Ramos (cell line): ENCODE measurements around the gene SEPTIN10.

ENCODE experiments used
- in situ Hi-C: fragments of 300-500 bp; cut with MboI; formaldehyde crosslinking; loops from one replicate; pipeline ENCODE4 v1.14.3; 2022; ENCODE audit warnings: low sequenced_read_pairs; ENCODE audit not compliant: unreplicated experiment

Gene SEPTIN10

DNA sequence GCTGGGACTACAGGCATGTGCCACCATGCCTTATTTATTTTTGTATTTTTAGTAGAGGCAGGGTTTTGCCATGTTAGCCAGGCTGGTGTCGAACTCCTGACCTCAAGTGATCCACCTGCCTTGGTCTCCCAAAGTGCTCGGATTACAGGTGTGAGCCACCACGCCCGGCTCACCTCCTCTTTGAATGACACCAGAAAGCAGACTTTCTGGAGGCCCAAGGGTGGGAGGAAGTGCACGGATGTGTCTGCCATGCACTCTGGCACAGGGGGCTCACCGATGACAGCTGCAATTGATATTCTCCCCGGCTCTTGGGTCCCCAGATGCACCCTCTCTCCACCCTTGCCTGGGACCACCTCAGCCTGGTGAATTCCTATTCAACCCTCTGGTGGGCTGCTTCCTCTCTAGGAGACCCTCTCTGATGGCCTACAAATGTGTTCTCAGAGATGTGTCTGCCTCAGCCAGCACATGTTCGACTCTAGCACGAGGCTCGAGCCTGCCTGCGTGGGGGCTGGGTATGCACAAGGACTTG is 87.3 kb downstream of the SEPTIN10 start:
- in situ Hi-C loops, result no loop called here

- in situ Hi-C loops, result no loop called here
Measured at GRCh38 chr2:109525836-109526235, 87.9 kb downstream of the SEPTIN10 start.

GRCh38 chr2:109523536-109524361 is 90.0 kb downstream of the SEPTIN10 start:
- in situ Hi-C loops, result loop anchor here (25.0 kb wide), 1 partner anchor 836 kb away; no protein-coding TSS in a partner anchor

GRCh38 chr2:109523121-109523520 is 90.6 kb downstream of the SEPTIN10 start:
- in situ Hi-C loops, result loop anchor here (25.0 kb wide), 1 partner anchor 836 kb away; no protein-coding TSS in a partner anchor

DNA sequence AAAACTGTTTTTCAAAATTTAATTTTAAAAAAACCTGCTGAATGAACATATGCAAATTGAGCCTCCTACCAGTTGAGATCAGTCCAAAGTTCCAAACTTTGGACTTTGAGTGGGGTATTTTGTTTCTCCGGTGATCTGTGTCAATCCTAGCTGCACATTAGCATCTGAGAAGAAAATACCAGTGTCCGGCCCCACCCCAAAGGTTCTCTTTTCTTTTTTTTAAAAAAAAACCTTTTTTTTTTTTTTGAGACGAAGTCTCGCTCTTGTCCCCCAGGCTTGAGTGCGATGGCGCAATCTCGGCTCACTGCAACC is 91.7 kb downstream of the SEPTIN10 start:
- in situ Hi-C loops, result loop anchor here (25.0 kb wide), 1 partner anchor 835 kb away; no protein-coding TSS in a partner anchor

GRCh38 chr2:109521233-109522062 is 92.3 kb downstream of the SEPTIN10 start:
- in situ Hi-C loops, result loop anchor here (25.0 kb wide), 1 partner anchor 834 kb away; no protein-coding TSS in a partner anchor

DNA sequence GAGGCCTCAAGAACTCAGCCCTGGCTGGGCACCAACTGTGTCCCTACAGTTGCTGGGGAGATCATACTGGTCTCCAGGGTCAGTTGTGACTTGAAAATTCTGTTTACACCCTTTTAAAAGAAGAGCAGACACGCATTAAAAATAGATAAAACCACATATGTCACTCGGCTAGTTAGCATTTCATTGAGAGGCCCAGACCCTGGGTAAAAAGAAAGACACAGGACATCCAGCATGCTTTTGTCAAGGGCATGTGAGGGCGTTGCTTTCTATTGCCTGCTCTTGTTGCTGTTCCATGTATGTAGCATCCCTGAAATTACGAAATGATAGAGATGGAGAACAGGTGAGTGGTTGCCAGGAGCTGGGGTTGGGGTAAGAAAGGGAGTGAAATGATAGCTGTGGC is 94.3 kb downstream of the SEPTIN10 start:
- in situ Hi-C loops, result loop anchor here (25.0 kb wide), 1 partner anchor 832 kb away; no protein-coding TSS in a partner anchor

DNA sequence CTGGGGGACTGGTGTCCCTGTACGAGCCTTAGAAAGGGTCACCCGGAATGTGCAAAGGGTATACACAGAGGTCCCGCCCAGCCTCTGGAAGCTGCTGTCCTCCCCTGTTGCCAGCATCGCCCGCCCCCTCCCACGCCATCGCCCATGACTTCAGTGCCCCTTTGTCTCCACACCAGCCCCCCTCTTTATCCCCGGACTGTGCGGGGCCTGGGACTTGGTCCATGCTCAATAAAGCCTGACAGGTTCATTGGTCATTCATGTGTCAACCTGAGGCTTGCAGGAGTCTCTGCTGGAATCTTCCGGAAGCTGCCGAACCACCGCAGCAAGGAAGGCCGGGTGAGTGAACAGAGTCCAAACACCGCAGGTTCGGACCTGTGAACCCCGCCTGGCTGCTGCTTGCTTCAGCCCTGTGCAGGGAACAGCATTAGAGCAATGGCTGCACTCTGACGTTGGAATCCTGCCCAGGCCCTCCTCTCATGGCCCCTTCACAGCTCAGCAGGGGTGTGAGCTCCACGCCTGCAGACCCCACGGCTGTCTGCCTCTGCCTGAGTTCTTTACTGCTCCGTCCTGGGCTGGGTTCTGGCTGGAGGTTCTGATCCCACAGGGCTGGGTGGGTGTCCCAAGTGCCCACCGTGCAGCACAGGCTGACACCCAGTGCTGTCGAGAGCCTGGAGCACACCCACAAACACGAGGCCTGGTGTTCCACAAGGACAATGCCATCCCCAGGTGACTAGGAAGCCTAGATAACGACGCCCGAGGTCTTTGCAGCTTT is 96.5 kb downstream of the SEPTIN10 start:
- in situ Hi-C loops, result loop anchor here (25.0 kb wide), 1 partner anchor 830 kb away; no protein-coding TSS in a partner anchor

DNA sequence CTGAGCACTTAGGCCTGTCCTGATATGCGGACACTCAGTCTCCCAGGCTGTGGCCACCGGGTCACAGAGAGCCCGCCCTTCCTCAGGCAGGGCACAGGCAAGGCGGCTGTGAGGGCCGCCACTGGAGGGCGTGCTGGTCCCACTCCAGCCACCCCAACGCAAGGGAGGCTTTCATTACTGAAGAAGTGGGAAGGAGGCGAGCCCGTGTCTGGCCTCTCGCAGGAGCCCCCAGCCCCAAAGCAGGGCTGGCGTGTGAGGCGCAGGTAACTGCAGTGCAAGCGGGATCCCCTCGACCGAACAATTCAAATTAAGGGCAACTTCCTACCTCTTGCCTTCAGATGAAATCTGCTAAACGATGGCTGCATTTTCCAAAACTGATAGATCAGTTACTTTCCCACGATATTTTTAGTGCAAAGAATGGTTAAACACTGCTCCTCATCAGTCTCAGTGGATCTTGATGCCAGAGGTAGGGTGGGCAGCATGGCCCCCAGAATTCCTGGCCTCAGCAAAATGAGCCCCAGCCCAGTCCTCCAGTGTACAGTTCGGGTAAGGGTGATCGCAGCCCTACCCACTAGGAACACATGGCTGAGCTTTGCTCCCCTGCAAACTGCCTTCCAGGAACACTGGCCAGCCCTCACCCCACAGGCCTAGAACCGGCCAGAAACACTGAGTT is 97.2 kb downstream of the SEPTIN10 start:
- in situ Hi-C loops, result loop anchor here (25.0 kb wide), 1 partner anchor 829 kb away; no protein-coding TSS in a partner anchor

- in situ Hi-C loops, result loop anchor here (25.0 kb wide), 1 partner anchor 828 kb away; no protein-coding TSS in a partner anchor
Measured at GRCh38 chr2:109514857-109515256, 98.9 kb downstream of the SEPTIN10 start.

DNA sequence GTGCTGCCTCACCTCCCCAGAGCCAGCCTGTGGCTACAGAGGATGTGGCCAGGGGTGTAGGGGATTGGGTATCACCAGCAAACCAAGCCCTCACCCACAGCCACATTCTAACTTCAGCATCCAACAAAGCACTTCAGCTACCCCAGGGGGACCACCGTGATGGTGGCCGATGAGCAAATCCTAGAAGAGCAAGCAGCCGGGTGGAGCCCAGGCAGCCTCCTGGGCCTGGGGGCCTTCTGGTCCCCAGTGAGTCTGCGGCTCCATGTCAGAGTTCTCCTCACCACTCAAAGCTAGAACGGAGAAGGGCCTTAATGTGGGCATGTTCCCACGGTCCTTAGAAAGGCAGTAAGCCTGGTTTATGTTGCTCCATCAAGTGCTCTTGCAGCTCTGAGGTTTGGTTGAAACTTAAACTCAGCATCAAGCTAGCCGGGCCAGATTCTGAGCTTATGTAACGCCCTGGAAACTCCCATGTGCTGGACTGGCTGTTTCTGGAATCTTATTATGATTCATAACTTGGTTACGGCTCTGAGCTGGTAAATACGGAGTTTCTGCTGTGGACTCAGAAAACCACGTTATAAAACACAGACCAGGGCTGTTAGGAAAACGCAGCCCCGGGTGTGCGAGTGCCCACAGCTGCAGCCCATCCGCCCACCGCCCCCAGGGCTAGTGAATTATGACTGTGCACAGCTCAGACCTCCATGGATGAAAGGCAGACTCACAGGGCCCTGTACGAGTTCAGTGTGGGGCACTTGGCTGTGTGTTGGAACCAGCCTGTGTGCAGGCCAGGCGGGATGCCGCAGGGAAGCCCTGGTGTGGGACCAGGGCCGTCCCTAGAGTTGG is 99.8 kb downstream of the SEPTIN10 start:
- in situ Hi-C loops, result loop anchor here (25.0 kb wide), 1 partner anchor 827 kb away; no protein-coding TSS in a partner anchor

DNA sequence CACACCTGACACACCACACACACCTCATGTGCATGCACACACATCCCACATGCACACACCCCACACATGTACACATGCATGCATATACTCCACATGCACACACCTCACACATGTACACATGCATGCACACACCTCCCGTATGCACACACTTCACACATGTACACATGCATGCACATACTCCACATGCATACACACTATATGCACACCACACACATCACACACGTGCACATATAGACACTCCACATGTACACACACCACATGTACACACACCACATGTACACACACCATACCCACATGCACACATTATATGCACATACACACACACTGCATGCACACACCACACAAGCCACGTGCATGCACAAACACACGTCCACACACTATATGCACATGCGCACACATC is 100.5 kb downstream of the SEPTIN10 start:
- in situ Hi-C loops, result loop anchor here (25.0 kb wide), 1 partner anchor 826 kb away; no protein-coding TSS in a partner anchor

GRCh38 chr2:109512076-109512475 is 101.7 kb downstream of the SEPTIN10 start:
- in situ Hi-C loops, result loop anchor here (25.0 kb wide), 1 partner anchor 825 kb away; no protein-coding TSS in a partner anchor

GRCh38 chr2:109511168-109511567 is 102.6 kb downstream of the SEPTIN10 start:
- in situ Hi-C loops, result loop anchor here (25.0 kb wide), 1 partner anchor 824 kb away; no protein-coding TSS in a partner anchor

GRCh38 chr2:109510136-109511028 is 103.4 kb downstream of the SEPTIN10 start:
- in situ Hi-C loops, result loop anchor here (25.0 kb wide), 1 partner anchor 823 kb away; no protein-coding TSS in a partner anchor

GRCh38 chr2:109508556-109508955 is 105.2 kb downstream of the SEPTIN10 start:
- in situ Hi-C loops, result loop anchor here (25.0 kb wide), 1 partner anchor 821 kb away; no protein-coding TSS in a partner anchor

GRCh38 chr2:109507828-109508227 is 105.9 kb downstream of the SEPTIN10 start:
- in situ Hi-C loops, result loop anchor here (25.0 kb wide), 1 partner anchor 821 kb away; no protein-coding TSS in a partner anchor
